GF-D8 (cell line): ENCODE results near the gene EMC9.

Experiments used
- DNase-seq: peaks from one replicate; lab custom pipeline; 2025; lab: John Stamatoyannopoulos, UW

Gene EMC9

GRCh38 chr14:24177041-24177825, 35.8 kb upstream of the EMC9 start:
- DNase-seq, result no peak

GRCh38 chr14:24176599-24176998, 35.2 kb upstream of the EMC9 start:
- DNase-seq, result no peak

GRCh38 chr14:24172871-24173281, 31.5 kb upstream of the EMC9 start:
- DNase-seq, result no peak

GRCh38 chr14:24172261-24172860, 31.0 kb upstream of the EMC9 start:
- DNase-seq, result no peak

GRCh38 chr14:24171422-24172260, 30.2 kb upstream of the EMC9 start, which contains the start of gene REC8:
REC8 (plus strand) TSS chr14:24172080; CDS start chr14:24172553, 473 bp downstream.
- no peak for DNase-seq

GRCh38 chr14:24167469-24168114, 26.2 kb upstream of the EMC9 start:
- DNase-seq, result no peak

- no peak for DNase-seq
Observed at GRCh38 chr14:24165785-24166184, 24.4 kb upstream of the EMC9 start.

- no peak for DNase-seq
Observed at GRCh38 chr14:24164518-24164991, 23.2 kb upstream of the EMC9 start.

- DNase-seq, result no peak
Observed at GRCh38 chr14:24162093-24162492, 20.7 kb upstream of the EMC9 start.

GRCh38 chr14:24160850-24161804, 19.7 kb upstream of the EMC9 start, which contains the start of gene IRF9:
IRF9 (plus strand) TSS chr14:24161265; CDS start chr14:24162145, 880 bp downstream.
- peak; percentile 70 for DNase-seq

- no peak for DNase-seq
Observed at GRCh38 chr14:24160499-24160849, 19.1 kb upstream of the EMC9 start.

GRCh38 chr14:24159777-24160498, 18.5 kb upstream of the EMC9 start:
- DNase-seq, result no peak

- no peak for DNase-seq
Observed at GRCh38 chr14:24157331-24157730, 15.9 kb upstream of the EMC9 start.

- DNase-seq, result no peak
Observed at GRCh38 chr14:24156840-24157239, 15.4 kb upstream of the EMC9 start.

GRCh38 chr14:24155100-24155499, 13.7 kb upstream of the EMC9 start:
- no peak for DNase-seq

- DNase-seq, result no peak
Observed at GRCh38 chr14:24151404-24152080, 10.2 kb upstream of the EMC9 start.

GRCh38 chr14:24150993-24151392, 9.6 kb upstream of the EMC9 start:
- DNase-seq, result no peak

GRCh38 chr14:24150567-24150966, 9.2 kb upstream of the EMC9 start:
- DNase-seq, result no peak

GRCh38 chr14:24150061-24150460, 8.7 kb upstream of the EMC9 start:
- no peak for DNase-seq
